NCI-H510A treated with DMSO at 0.1 percent for 48 hours (cell line): ENCODE results near the gene PCNX2.

ENCODE experiments used
- DNase-seq: peaks from one replicate; lab custom pipeline; 2025; lab: John Stamatoyannopoulos, UW

Gene PCNX2

GRCh38 chr1:232983817-232984567 is 311.5 kb downstream of the PCNX2 start:
- no peak for DNase-seq

- no peak for DNase-seq
These were observed 312.1 kb downstream of the PCNX2 start for GRCh38 chr1:232983375-232983774.

GRCh38 chr1:232982238-232982944 is 313.1 kb downstream of the PCNX2 start:
- DNase-seq: no peak

- no peak for DNase-seq
These were observed 314.5 kb downstream of the PCNX2 start for GRCh38 chr1:232980986-232981560.

GRCh38 chr1:232980355-232980978 is 315.1 kb downstream of the PCNX2 start:
- DNase-seq: no peak

GRCh38 chr1:232979558-232979957 is 316.0 kb downstream of the PCNX2 start:
- DNase-seq: no peak

- no peak for DNase-seq
These were observed 316.7 kb downstream of the PCNX2 start for GRCh38 chr1:232978815-232979214.

GRCh38 chr1:232978091-232978634 is 317.4 kb downstream of the PCNX2 start:
- DNase-seq: no peak

GRCh38 chr1:232974971-232975370 is 320.6 kb downstream of the PCNX2 start:
- no peak for DNase-seq

GRCh38 chr1:232973652-232974611 is 321.6 kb downstream of the PCNX2 start:
- DNase-seq: no peak

- DNase-seq: no peak
These were observed 325.0 kb downstream of the PCNX2 start for GRCh38 chr1:232970508-232970907.

- no peak for DNase-seq
These were observed 325.7 kb downstream of the PCNX2 start for GRCh38 chr1:232969799-232970198.

- no peak for DNase-seq
These were observed 326.6 kb downstream of the PCNX2 start for GRCh38 chr1:232968965-232969364.

GRCh38 chr1:232968391-232968790 is 327.1 kb downstream of the PCNX2 start:
- DNase-seq: no peak

GRCh38 chr1:232966663-232967062 is 328.9 kb downstream of the PCNX2 start:
- DNase-seq: no peak

- DNase-seq: no peak
These were observed 329.7 kb downstream of the PCNX2 start for GRCh38 chr1:232965912-232966217.

GRCh38 chr1:232965124-232965911 is 330.2 kb downstream of the PCNX2 start:
- DNase-seq: no peak

- no peak for DNase-seq
These were observed 330.9 kb downstream of the PCNX2 start for GRCh38 chr1:232964601-232965000.

GRCh38 chr1:232962761-232963745 is 332.5 kb downstream of the PCNX2 start:
- no peak for DNase-seq
